NCI-H1930 (cell line): ENCODE measurements around the gene NBEA.

Experiments used
- DNase-seq, 2 experiments: peaks; one replicate each; lab custom pipeline; 2025; lab: John Stamatoyannopoulos, UW

NBEA gene

GRCh38 chr13:35711909-35712308 lies 769.8 kb downstream of the NBEA start:
- no peak for DNase-seq

DNA sequence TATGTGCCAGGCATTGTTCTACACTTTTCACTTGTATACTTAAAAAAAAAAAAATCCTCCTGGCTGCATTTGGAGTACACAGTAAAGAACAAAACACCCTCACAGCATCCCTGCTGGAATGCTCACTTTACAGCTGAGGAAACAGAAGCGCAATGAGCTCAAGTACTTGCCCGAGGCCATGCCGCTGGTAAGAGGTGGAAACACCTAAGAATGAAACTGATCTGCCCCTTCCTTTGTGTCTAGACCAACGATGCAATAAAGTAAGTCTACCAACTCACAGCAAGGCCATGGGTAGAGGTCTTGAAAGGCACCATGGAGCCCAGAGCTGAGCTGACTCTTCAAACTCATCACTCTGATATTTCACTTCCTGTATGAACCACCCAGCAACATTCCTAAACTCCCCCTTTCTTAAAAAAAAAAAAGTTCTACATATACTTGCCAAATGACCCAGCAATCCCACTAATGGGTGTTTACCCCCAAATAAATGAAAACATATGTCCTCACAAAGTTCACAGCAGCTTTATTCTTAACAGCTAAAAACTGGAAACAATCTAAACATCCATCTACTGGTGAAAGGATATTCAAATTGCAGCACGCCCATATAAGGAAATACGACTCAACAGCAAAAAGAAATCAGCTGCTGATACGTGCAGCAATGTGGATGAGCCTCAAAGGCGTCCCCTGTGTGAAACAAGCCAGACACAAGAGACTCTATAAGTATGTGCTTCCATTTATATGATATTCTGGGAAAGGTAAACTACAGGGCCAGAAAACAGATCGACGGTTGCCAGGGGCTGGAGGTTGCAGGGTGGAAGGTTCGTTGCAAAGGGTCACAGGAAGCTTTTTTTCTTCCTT lies 771.1 kb downstream of the NBEA start:
- DNase-seq: no peak

DNA sequence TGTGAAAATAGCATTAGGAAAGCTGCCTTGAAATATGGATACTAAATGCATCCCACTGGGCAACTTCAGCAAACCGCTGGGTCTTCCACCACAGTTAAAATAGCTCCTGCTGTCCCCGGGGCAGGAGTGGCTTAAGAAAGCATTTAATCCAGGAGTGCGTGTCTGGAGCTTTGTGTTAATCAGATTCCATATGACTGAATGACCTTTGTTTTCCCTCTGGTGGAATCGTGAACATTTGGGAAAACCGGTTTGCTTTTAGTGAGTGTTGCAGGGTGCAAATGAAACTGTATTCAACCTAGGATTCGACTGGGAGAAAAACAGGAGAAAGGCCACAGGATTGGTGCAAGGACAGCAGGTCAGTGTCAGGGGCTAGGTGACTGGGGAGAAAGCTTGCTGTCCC lies 772.1 kb downstream of the NBEA start:
- no peak for DNase-seq

DNA sequence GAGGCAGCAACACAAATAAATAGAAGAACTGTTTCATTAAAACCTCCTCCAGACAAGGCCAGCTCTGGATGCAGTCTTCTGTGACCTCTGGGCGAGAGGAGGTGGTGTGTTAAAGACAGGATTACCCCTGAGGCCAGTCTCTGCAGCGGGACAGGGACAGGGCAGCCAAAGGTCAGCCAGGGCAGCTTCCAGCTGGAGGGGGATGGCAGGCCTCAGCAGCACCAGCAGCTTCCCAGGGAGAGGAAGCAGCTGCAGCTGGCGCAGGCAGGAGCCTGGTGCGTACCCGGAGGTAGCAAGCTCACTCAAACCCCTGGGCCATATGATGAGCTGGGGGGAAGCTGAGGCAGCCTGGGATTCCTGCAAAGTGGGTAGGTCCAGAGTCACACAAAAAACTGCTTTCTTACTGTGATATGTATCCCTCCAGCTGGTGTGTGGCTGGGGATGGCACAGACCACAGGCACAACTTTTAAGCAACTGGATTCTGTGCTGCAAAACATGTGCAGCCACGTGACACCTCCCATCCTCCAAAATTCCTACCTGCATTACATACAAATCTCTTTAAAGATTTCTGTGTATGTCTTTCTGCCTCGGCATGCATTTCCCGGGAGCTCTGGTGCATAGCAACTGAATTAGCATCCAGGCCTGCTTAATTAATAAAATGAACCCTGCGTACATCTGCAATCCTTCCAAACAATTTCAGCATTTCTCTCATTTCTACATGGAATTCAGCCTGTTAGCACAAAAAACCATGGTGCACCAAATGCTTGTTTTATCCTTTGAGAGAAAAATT lies 772.7 kb downstream of the NBEA start:
- DNase-seq: no peak

DNA sequence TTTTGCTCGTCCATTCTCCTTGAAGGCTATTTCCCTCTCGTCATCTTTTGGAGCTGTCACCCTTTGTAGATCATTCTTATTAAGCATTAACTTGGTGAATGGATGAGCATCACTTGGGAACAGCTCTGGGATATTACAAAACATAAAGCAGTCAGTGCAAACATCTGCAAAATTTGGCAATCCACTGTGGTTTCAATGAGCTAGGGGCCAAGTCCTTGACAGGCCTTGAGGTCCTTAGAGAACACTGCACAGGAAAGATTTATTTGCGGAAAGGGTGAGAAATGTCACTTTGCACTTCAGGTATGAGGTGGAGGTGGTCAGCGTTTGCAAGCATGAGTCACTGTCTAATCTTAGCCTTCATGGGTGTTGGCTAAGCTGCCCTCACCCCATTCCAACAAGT lies 774.1 kb downstream of the NBEA start:
- DNase-seq: no peak

- DNase-seq: no peak
Measured at GRCh38 chr13:35716729-35717128, 774.7 kb downstream of the NBEA start.

DNA sequence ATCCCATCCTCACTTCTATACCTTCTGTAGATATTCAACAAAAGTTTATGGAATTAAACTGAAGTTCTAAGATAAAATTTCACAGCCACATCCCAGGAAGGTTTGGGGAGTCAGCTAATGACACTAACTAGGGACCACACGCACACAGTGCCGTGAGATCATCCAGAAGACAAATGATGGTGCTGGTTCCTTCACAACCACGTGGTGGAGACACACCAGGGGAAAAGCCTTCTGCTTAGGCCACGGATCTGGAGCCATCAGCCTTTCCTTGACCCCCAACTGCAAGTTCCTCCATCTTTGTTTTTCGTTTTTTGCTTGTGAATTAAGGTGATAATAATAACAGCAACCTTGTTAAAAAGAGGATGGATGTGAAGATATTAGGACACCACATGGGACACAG lies 776.0 kb downstream of the NBEA start:
- DNase-seq: no peak

DNA sequence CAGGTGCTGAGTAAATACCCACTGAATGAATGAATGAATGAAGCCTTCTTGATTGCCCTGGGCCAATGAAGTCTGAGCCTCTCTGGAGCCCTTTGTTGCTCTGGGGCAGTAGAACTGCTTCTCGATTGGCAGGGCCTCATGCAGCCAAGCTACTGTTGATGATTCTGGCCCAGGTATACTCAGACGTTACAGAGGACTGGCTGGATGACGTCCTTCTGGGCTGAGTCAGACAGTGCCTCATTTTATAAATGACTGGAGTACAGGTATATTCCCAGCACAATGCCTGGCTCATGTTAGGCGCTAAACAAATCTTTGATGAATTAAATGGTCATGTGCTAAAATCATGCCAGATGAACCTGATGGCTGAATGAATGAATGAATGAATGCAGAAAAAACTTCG lies 778.2 kb downstream of the NBEA start:
- no peak for DNase-seq

- peak; percentile 20 to 49 for DNase-seq
Measured at GRCh38 chr13:35720690-35721554, 778.9 kb downstream of the NBEA start.
